Right atrium auricular region (tissue), 2 donors: ENCODE data around the gene SPATA13. TPM values are rescaled to one million over a fixed set of nuclear protein-coding genes. Genes with fewer than 3 reads are reported as not detected.

Experiments used
- DNase-seq: peaks from one replicate; pipeline ENCODE4 v3.0.0-alpha.2; 2019; ENCODE audit warnings: low spot score
- H3K27ac ChIP-seq, 2 donors: fragments of 200-600 bp; sonication (generic); 1 replicate in 1 of 2; 2 replicates in 1 of 2; pipeline ENCODE4 v1.5.1; 2016 to 2019
- H3K27me3 ChIP-seq, 2 donors: fragments of 200-600 bp; sonication (generic); one replicate each; pipeline versions ENCODE4 v1.5.1 to v1.6.0; 2017 to 2019
- H3K36me3 ChIP-seq: fragments of 200-600 bp; sonication (generic); one replicate; pipeline ENCODE4 v1.5.1; 2016
- H3K4me1 ChIP-seq, 2 donors: fragments of 200-600 bp; sonication (generic); one replicate each; pipeline versions ENCODE4 v1.5.1 to v1.6.0; 2017 to 2019
- H3K4me3 ChIP-seq, 2 donors: fragments of 200-600 bp; sonication (generic); 1 replicate in 1 of 2; 2 replicates in 1 of 2; pipeline ENCODE4 v1.5.1; 2017 to 2019; ENCODE audit warnings: mild to moderate bottlenecking in 1 of 2, moderate library complexity in 1 of 2
- H3K9me3 ChIP-seq, 2 donors: fragments of 200-600 bp; sonication (generic); one replicate each; pipeline ENCODE4 v1.5.1; 2019
- CTCF ChIP-seq, 2 donors: fragments of 200-600 bp; sonication (generic); IDR thresholded peaks; one replicate each; pipeline ENCODE4 v1.5.1; 2019; ENCODE audit warnings: antibody characterized with exemption in 2 of 2
- total RNA-seq, 2 donors: library from RNA; depleted of rRNA; stranded (reverse); fragments of >200 nt; gene quantifications; one replicate each; pipeline ENCODE4 v1.1.0, GENCODE V29; 2016

The SPATA13 gene
- total RNA-seq, 2 donors from 2014 or later: 10.0 to 14.1 TPM

DNA sequence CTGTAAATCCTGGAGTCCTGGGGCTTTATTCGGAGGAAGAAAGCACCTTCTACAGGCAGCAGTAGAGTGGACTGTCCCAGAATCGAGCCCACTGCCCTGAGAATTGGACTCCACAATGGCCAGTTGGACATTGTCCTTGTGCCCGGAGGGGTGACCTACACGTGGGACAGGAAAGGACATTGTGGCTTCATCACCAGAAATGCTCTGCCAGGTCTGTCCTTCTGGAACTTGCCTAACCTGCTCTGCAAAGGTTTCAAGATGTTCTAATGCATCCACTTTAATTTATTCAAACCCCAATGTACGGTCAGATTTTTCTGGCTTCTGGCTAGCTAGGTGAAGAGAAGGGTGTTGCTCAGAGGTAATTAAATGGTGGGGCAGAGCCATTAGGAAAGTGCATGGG, 32.4 kb upstream of the SPATA13 start:
- H3K36me3 ChIP-seq: no peaks in the 10 kb centered on the region
- peaks cover 0 to 6% of the 10 kb centered on the region in 2 donors for H3K9me3 ChIP-seq
- DNase-seq: no peak
- TF ChIP-seq CTCF (IDR thresholded peaks at IDR 0.05): no peak
- H3K27ac ChIP-seq: no peak overlapping the region
- H3K4me3 ChIP-seq: no peak overlapping the region
- H3K27me3 ChIP-seq: no peaks in the 10 kb centered on the region
- peaks cover 0 to 5% of the 10 kb centered on the region in 2 donors for H3K4me1 ChIP-seq

GRCh38 chr13:24128962-24129361, 31.6 kb upstream of the SPATA13 start:
- Histone ChIP-seq H3K36me3 (no peaks in the 10 kb centered on the region), H3K4me3 (no peak overlapping the region), H3K9me3 (peaks cover 0 to 6% of the 10 kb centered on the region in 2 donors), H3K4me1 (peaks cover 0 to 5% of the 10 kb centered on the region in 2 donors), H3K27me3 (no peaks in the 10 kb centered on the region), H3K27ac (no peak overlapping the region)
- no peak for TF ChIP-seq CTCF (IDR thresholded peaks at IDR 0.05)
- no peak for DNase-seq

DNA sequence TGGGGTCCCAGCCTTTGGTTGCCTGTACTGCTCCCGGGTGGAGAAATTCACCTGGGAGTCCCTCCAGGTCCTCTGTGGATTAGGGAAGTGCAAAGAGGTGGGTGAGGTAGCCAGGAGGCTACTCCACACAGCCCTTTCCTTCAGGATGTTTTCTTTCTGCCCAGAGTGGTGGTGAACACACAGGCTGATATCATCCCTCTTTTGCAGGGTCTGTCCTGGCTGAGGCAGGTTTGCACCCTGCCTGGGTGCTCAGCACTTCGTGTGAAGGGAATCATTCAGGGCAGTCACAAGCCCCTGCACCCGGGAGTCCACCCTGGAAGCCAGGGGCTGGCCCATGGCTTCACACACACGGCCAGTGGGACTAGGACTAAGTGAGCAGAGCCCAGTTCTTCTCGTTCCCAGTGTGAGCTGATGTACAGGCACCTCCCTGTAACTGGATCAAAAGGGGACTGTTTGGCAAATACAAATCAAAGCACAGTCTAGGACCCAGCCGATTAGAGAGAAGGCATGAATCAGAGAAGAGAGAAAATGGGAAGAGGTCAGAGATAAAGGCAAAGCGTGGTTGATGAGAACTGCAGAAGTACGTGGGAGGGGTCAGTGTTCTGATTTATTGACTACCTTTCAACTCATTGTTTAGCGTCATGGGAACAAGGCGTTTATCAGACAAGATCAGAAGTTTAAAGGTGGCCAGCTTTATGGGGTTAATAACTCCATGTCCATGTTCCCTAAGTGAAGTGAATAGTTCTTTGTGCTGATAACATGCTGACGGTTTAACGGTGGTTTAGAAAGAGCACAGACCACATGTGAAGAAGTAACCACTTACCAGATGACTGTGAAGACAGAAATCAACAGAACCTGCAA, 30.4 kb upstream of the SPATA13 start:
- Histone ChIP-seq H3K27ac (no peak overlapping the region), H3K4me3 (no peak overlapping the region), H3K4me1 (no peaks in the 10 kb centered on the region), H3K36me3 (no peaks in the 10 kb centered on the region), H3K9me3 (peaks cover 0 to 6% of the 10 kb centered on the region in 2 donors), H3K27me3 (no peaks in the 10 kb centered on the region)
- no peak for DNase-seq
- TF ChIP-seq CTCF (IDR thresholded peaks at IDR 0.05): no peak

GRCh38 chr13:24131749-24132148, 28.8 kb upstream of the SPATA13 start:
- DNase-seq: no peak
- TF ChIP-seq CTCF (IDR thresholded peaks at IDR 0.05): no peak
- Histone ChIP-seq H3K27me3 (no peaks in the 10 kb centered on the region), H3K4me1 (no peaks in the 10 kb centered on the region), H3K4me3 (no peak overlapping the region), H3K36me3 (no peaks in the 10 kb centered on the region), H3K27ac (no peak overlapping the region), H3K9me3 (peaks cover 0 to 6% of the 10 kb centered on the region in 2 donors)

- no peak for DNase-seq
- no peak overlapping the region for H3K4me3 ChIP-seq
- H3K27ac ChIP-seq: no peak overlapping the region
- H3K9me3 ChIP-seq: peaks cover 0 to 6% of the 10 kb centered on the region in 2 donors
- H3K4me1 ChIP-seq: no peaks in the 10 kb centered on the region
- no peaks in the 10 kb centered on the region for H3K36me3 ChIP-seq
- TF ChIP-seq CTCF (IDR thresholded peaks at IDR 0.05): no peak
- H3K27me3 ChIP-seq: no peaks in the 10 kb centered on the region
Measured at GRCh38 chr13:24133021-24133795, 27.3 kb upstream of the SPATA13 start.
